ENCODE results near the gene MXD3.

MXD3 gene

DNA sequence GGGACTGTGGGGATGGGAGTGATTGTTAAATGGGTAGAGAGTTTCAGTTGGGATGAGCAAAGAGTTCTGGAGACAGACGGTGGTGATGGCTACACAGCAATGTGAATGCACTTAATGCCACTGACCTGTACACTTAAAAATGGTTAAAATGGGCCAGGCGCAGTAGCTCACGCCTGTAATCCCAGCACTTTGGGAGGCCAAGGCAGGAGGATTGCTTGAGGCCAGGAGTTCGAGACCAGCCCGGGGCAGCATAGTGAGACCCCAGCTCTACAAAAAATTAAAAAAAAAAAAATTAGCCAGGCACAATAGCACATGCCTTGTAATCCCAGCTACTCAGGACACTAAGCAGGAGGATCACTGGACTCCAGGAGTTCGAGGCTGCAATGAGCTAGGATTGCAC, 32.1 kb upstream of the MXD3 start:
- TF ChIP-seq SIN3A (IDR thresholded peaks at IDR 0.05; ENCODE audit: borderline replicate concordance, insufficient read depth, low read length) (no peak), POLR2AphosphoS5 (IDR thresholded peaks at IDR 0.05; ENCODE audit: low read depth, low read length) (no peak), FOXP2 (optimal IDR thresholded peaks at IDR 0.05; ENCODE audit: borderline replicate concordance, extremely low read depth, extremely low read length, insufficient read depth) (no peak), TAF1 (IDR thresholded peaks at IDR 0.05; ENCODE audit: borderline replicate concordance, insufficient read depth, low read length) (no peak)
- TF ChIP-seq, protein P1, sequence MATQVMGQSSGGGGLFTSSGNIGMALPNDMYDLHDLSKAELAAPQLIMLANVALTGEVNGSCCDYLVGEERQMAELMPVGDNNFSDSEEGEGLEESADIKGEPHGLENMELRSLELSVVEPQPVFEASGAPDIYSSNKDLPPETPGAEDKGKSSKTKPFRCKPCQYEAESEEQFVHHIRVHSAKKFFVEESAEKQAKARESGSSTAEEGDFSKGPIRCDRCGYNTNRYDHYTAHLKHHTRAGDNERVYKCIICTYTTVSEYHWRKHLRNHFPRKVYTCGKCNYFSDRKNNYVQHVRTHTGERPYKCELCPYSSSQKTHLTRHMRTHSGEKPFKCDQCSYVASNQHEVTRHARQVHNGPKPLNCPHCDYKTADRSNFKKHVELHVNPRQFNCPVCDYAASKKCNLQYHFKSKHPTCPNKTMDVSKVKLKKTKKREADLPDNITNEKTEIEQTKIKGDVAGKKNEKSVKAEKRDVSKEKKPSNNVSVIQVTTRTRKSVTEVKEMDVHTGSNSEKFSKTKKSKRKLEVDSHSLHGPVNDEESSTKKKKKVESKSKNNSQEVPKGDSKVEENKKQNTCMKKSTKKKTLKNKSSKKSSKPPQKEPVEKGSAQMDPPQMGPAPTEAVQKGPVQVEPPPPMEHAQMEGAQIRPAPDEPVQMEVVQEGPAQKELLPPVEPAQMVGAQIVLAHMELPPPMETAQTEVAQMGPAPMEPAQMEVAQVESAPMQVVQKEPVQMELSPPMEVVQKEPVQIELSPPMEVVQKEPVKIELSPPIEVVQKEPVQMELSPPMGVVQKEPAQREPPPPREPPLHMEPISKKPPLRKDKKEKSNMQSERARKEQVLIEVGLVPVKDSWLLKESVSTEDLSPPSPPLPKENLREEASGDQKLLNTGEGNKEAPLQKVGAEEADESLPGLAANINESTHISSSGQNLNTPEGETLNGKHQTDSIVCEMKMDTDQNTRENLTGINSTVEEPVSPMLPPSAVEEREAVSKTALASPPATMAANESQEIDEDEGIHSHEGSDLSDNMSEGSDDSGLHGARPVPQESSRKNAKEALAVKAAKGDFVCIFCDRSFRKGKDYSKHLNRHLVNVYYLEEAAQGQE (IDR thresholded peaks at IDR 0.05; ENCODE audit: insufficient read depth in 1 of 2, low read depth in 2 of 2, low read length in 2 of 2), result no peak

DNA sequence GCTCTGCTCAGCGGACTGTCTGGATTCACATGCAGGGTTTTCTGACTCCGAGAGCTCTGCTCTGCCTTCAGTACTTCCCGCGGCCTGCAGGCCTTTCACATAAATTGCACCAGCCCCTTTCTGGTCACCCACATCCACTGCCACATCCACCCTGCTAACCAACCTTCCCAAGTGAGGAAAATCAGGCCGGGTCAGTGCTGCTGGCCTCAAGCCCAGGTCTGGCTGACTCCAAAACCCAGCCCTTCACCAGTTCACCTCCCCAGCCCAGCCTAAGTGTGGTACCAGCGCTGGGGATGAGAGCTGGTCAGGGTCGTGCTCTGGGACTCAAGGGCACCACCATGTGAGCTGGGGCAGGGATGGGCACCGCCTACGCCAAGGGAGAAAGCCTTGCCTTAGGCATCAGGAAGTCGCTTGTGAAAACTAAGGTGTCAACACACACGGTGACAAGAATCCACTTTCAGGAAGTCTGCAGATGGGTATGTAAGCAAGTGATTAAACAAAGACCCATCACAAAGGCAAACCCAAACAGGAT, 27.5 kb upstream of the MXD3 start:
- TF ChIP-seq, protein P1 (IDR thresholded peaks at IDR 0.05; ENCODE audit: insufficient read depth in 1 of 2, low read depth in 2 of 2, low read length in 2 of 2), result no peak
- TF ChIP-seq FOXP2 (optimal IDR thresholded peaks at IDR 0.05; ENCODE audit: borderline replicate concordance, extremely low read depth, extremely low read length, insufficient read depth), result no peak
- TF ChIP-seq SIN3A (IDR thresholded peaks at IDR 0.05; ENCODE audit: borderline replicate concordance, insufficient read depth, low read length), result no peak
- no peak for TF ChIP-seq POLR2AphosphoS5 (IDR thresholded peaks at IDR 0.05; ENCODE audit: low read depth, low read length)
- no peak for TF ChIP-seq TAF1 (IDR thresholded peaks at IDR 0.05; ENCODE audit: borderline replicate concordance, insufficient read depth, low read length)

DNA sequence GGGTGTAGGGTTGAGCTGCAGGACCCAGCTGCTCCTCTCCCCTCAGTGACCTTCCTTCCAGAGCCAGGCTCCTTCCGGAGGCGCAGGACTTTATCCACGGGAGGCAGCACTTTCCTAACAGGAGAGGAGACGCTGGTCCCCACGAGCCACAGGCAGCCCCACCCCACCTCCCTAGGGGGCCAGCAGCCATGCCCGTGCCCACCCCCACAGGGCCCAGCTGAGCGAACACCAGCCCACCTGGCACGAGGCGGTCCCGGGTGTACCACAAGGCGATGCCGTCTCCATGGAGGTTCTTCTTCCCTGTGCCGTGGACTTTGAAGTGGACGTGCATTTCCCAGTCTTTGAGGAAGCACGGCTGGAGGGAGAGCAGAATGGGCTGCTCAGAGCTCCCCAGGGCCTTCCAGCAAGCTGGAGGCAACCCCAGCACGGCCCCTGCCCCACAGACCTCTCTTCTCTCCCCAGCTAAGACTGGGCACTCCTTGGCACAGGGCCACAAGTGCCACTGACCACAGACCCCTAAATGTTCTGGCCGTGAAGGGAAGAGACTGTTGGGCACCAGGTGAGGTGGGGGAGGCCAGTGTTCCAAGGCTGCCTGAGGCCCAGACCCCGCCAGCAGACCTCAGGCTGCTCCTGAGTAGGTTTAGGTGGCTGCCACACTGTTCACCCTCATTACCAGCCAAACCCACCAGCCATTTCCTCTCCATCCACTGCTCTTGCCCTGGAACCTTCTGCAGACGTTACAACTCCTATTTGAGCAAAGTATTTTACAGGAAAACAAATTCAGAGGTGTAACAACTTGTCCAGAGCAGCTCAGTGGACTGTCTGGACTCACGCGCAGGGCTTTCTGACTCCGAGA, 26.8 kb upstream of the MXD3 start:
- TF ChIP-seq POLR2AphosphoS5 (IDR thresholded peaks at IDR 0.05; ENCODE audit: low read depth, low read length) (no peak), FOXP2 (optimal IDR thresholded peaks at IDR 0.05; ENCODE audit: borderline replicate concordance, extremely low read depth, extremely low read length, insufficient read depth) (no peak), SIN3A (IDR thresholded peaks at IDR 0.05; ENCODE audit: borderline replicate concordance, insufficient read depth, low read length) (no peak), TAF1 (IDR thresholded peaks at IDR 0.05; ENCODE audit: borderline replicate concordance, insufficient read depth, low read length) (no peak)
- TF ChIP-seq, protein P1 (IDR thresholded peaks at IDR 0.05; ENCODE audit: insufficient read depth in 1 of 2, low read depth in 2 of 2, low read length in 2 of 2), result no peak

DNA sequence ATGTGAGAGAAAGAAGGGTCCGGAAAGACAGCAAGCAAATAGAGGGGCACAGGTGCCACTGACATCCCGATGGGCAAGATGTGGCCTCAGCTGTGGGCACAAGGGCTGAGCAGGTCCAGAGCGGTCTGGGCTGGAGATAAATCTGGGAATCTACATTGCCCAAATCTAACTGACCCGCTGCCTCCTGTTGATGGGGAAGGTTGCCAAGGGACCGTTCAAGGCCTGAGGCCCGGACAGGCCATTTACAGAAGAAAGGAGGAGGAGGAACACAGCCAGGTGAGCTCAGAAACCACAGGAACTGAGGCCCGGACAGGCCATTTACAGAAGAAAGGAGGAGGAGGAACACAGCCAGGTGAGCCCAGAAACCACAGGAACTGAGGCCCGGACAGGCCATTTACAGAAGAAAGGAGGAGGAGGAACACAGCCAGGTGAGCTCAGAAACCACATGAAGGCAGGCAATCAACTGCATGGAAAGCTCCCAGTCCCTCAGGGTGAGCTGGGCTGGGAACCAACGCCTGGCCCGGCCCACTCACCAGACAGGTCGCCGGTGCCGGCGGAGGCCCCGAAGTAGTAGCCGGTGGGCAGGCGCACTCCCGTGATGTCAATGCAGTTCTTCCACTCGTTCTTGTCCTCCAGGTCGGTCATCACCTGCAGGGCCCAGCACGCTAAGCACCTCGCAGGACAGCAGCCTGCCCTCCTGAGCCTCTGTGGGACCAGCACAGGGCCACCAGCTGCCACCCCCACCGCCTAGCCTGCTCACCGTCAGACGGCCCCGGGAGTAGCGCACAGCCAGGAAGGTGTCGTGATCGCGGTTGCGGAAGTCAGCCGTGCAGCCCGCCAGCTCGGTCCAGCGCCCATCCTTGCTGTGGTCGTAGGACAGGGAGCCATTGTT, 25.2 kb upstream of the MXD3 start:
- TF ChIP-seq SIN3A (IDR thresholded peaks at IDR 0.05; ENCODE audit: borderline replicate concordance, insufficient read depth, low read length) (no peak), POLR2AphosphoS5 (IDR thresholded peaks at IDR 0.05; ENCODE audit: low read depth, low read length) (no peak), TAF1 (IDR thresholded peaks at IDR 0.05; ENCODE audit: borderline replicate concordance, insufficient read depth, low read length) (no peak), FOXP2 (optimal IDR thresholded peaks at IDR 0.05; ENCODE audit: borderline replicate concordance, extremely low read depth, extremely low read length, insufficient read depth) (no peak)
- TF ChIP-seq, protein P1 (IDR thresholded peaks at IDR 0.05; ENCODE audit: insufficient read depth in 1 of 2, low read depth in 2 of 2, low read length in 2 of 2), result no peak

All from PFSK-1 (cell line).